GM18909 (cell line): ENCODE results near the gene MAML3.
A peak's percentile ranks its signal among the peaks of the same experiment; 100 is the strongest.

Experiments
- ATAC-seq: cut with Tn5 transposase; IDR thresholded peaks from one replicate; pipeline ENCODE4 v1.9.1; 2021; ENCODE audit warnings: mild to moderate bottlenecking; ENCODE audit not compliant: unreplicated experiment, poor library complexity

MAML3 gene

GRCh38 chr4:140019619-140020347 lies 134.2 kb downstream of the MAML3 start:
- ATAC-seq, result no peak

- ATAC-seq, result no peak
These were observed 134.9 kb downstream of the MAML3 start for GRCh38 chr4:140018931-140019618.

- no peak for ATAC-seq
These were observed 139.7 kb downstream of the MAML3 start for GRCh38 chr4:140014284-140014683.

- peak; percentile 65 for ATAC-seq
These were observed 141.1 kb downstream of the MAML3 start for GRCh38 chr4:140012688-140013486.

- ATAC-seq, result no peak
These were observed 148.3 kb downstream of the MAML3 start for GRCh38 chr4:140005699-140006098.

GRCh38 chr4:140004922-140005627 lies 148.9 kb downstream of the MAML3 start:
- ATAC-seq, result no peak

- ATAC-seq, result no peak
These were observed 149.5 kb downstream of the MAML3 start for GRCh38 chr4:140004549-140004895.

GRCh38 chr4:140003876-140004548 lies 150.0 kb downstream of the MAML3 start:
- ATAC-seq, result no peak

GRCh38 chr4:140000232-140000631 lies 153.8 kb downstream of the MAML3 start:
- ATAC-seq, result no peak

GRCh38 chr4:139988863-139989765 lies 164.9 kb downstream of the MAML3 start:
- ATAC-seq, result no peak

- no peak for ATAC-seq
These were observed 166.5 kb downstream of the MAML3 start for GRCh38 chr4:139987502-139987850.

GRCh38 chr4:139986689-139987501 lies 167.1 kb downstream of the MAML3 start:
- ATAC-seq, result no peak

- no peak for ATAC-seq
These were observed 167.9 kb downstream of the MAML3 start for GRCh38 chr4:139986106-139986505.

- ATAC-seq, result no peak
These were observed 168.6 kb downstream of the MAML3 start for GRCh38 chr4:139985401-139985800.

GRCh38 chr4:139984471-139984870 lies 169.5 kb downstream of the MAML3 start:
- ATAC-seq, result no peak

- peak; percentile 97 for ATAC-seq
These were observed 175.3 kb downstream of the MAML3 start for GRCh38 chr4:139978692-139979091.

GRCh38 chr4:139977838-139978609 lies 176.0 kb downstream of the MAML3 start:
- ATAC-seq, result peak; percentile 52
